Endothelial cell of umbilical vein (primary cell): Measurements from ENCODE around the gene PGAM2. TPM values are rescaled to one million over a fixed set of nuclear protein-coding genes. Genes with fewer than 3 reads are reported as not detected.

ENCODE experiments used
- BruUV-seq: library from RNA; stranded (reverse); fragments of 400-500 nt; replicated peaks from 2 replicates; lab custom pipeline; 2021; lab: Mats Ljungman, UMichigan
- CTCF ChIA-PET: fragments of 300-600, 350-600 bp; sonication (Branson Sonifier 250); formaldehyde crosslinking; loops from one replicate; lab custom pipeline; 2021; ENCODE audit warnings: antibody characterized with exemption, inconsistent platforms; lab: Charles Lee
- POLR2A ChIA-PET: fragments of 300-600, 350-600 bp; sonication (Branson Sonifier 250); formaldehyde crosslinking; loops from one replicate; lab custom pipeline; 2021; ENCODE audit warnings: antibody characterized with exemption, inconsistent platforms; lab: Charles Lee
- DNase-seq: peaks from one replicate; pipeline ENCODE4 v3.0.0-alpha.2; 2011; ENCODE audit warnings: low read depth, low spot score
- FAIRE-seq: peaks from 2 replicates; lab custom pipeline; 2011; peaks lifted over from hg19 to GRCh38; lab: Jason Lieb, UNC
- H2AFZ ChIP-seq: 2 replicates; pipeline ENCODE4 v1.6.0; 2012; ENCODE audit warnings: low read depth, low read length, control low read depth, inconsistent platforms
- H3K27ac ChIP-seq: 2 replicates; pipeline ENCODE4 v1.5.1; 2011; ENCODE audit warnings: low read depth, mild to moderate bottlenecking, control low read depth, low read length, moderate library complexity; ENCODE audit not compliant: insufficient read depth
- H3K27me3 ChIP-seq, 2 experiments: 2 replicates each; pipeline versions ENCODE4 v1.6.0 to v1.6.1; 2011; ENCODE audit warnings: low read length in 2 of 2, mixed read lengths in 1 of 2; ENCODE audit not compliant: control insufficient read depth in 2 of 2, insufficient read depth in 2 of 2
- H3K36me3 ChIP-seq, 2 experiments: 2 replicates in 1 of 2; 3 replicates in 1 of 2; pipeline ENCODE4 v1.5.1; 2011; ENCODE audit warnings: low read length in 2 of 2, mild to moderate bottlenecking in 1 of 2, moderate library complexity in 1 of 2; ENCODE audit not compliant: control insufficient read depth in 2 of 2, insufficient read depth in 2 of 2; ENCODE audit errors: extremely low read depth in 1 of 2
- H3K4me1 ChIP-seq: 3 replicates; pipeline ENCODE4 v1.5.1; 2011; ENCODE audit warnings: mild to moderate bottlenecking, low read length; ENCODE audit not compliant: control insufficient read depth, insufficient read depth; ENCODE audit errors: extremely low read depth
- H3K4me2 ChIP-seq: 2 replicates; pipeline ENCODE4 v1.6.1; 2011; ENCODE audit warnings: low read length, control low read depth, mixed read lengths; ENCODE audit not compliant: insufficient read depth
- H3K4me3 ChIP-seq, 3 experiments: fragments of 200-600 bp in 1 of 3; sonication (generic), shearing (Covaris generic) in 1 of 3; replicated peaks in 1 of 3; 2 replicates each; pipeline ENCODE4 v1.5.1; 2011 to 2016; ENCODE audit warnings: control low read depth in 3 of 3, low read length in 3 of 3, mild to moderate bottlenecking in 2 of 3, inconsistent platforms in 1 of 3, low read depth in 1 of 3, moderate library complexity in 1 of 3; ENCODE audit not compliant: insufficient read depth in 1 of 3
- H3K79me2 ChIP-seq: 2 replicates; pipeline ENCODE4 v1.6.0; 2012; ENCODE audit warnings: low read length, inconsistent platforms; ENCODE audit not compliant: control insufficient read depth, insufficient read depth
- H3K9ac ChIP-seq: replicated peaks from 2 replicates; pipeline ENCODE3; 2011; ENCODE audit warnings: low read length, control low read depth; ENCODE audit not compliant: insufficient read depth; ENCODE audit errors: extremely low read depth
- H3K9me1 ChIP-seq: replicated peaks from 3 replicates; pipeline ENCODE4 v1.6.0; 2011; ENCODE audit warnings: mild to moderate bottlenecking, low read length; ENCODE audit not compliant: control insufficient read depth, insufficient read depth; ENCODE audit errors: extremely low read depth
- H3K9me3 ChIP-seq: replicated peaks from 2 replicates; pipeline ENCODE4 v1.5.1; 2012; ENCODE audit warnings: low read length, inconsistent platforms; ENCODE audit not compliant: control insufficient read depth, insufficient read depth
- H4K20me1 ChIP-seq: replicated peaks from 2 replicates; pipeline ENCODE3; 2011; ENCODE audit warnings: mild to moderate bottlenecking, low read length; ENCODE audit not compliant: control insufficient read depth, insufficient read depth; ENCODE audit errors: extremely low read depth
- EZH2 ChIP-seq: IDR thresholded peaks from 2 replicates; pipeline ENCODE4 v1.6.1; 2012; ENCODE audit warnings: borderline replicate concordance, low read depth, mild to moderate bottlenecking, moderate library complexity, low read length, inconsistent platforms; ENCODE audit not compliant: severe bottlenecking
- FOS ChIP-seq: IDR thresholded peaks from 2 replicates; pipeline ENCODE4 v1.6.1; 2011; ENCODE audit warnings: mild to moderate bottlenecking, low read length, moderate library complexity, borderline replicate concordance; ENCODE audit not compliant: insufficient read depth
- GATA2 ChIP-seq: IDR thresholded peaks from 2 replicates; pipeline ENCODE4 v1.7.0; 2011; ENCODE audit warnings: low read depth, mild to moderate bottlenecking, moderate library complexity, mixed read lengths, low read length; ENCODE audit not compliant: insufficient read length, insufficient read depth
- JUN ChIP-seq: IDR thresholded peaks from 2 replicates; pipeline ENCODE4 v1.6.1; 2011; ENCODE audit warnings: borderline replicate concordance, low read depth; ENCODE audit not compliant: insufficient read length, insufficient read depth
- MYC ChIP-seq: IDR thresholded peaks from one replicate; pipeline ENCODE4 v1.6.1; 2011; ENCODE audit warnings: mild to moderate bottlenecking, low read depth, low read length
- POLR2A ChIP-seq: IDR thresholded peaks from 2 replicates; pipeline ENCODE4 v1.6.1; 2012; ENCODE audit warnings: low read depth, mild to moderate bottlenecking, control low read depth, low read length
- POLR2AphosphoS5 ChIP-seq: IDR thresholded peaks from 2 replicates; pipeline ENCODE4 v1.6.1; 2012; ENCODE audit warnings: low read depth, mild to moderate bottlenecking, control low read depth, low read length, moderate library complexity; ENCODE audit not compliant: insufficient read depth
- dilution Hi-C: fragments of 300-500 bp; cut with MboI; formaldehyde crosslinking; loops from one replicate; pipeline ENCODE4 v1.15.0; 2019; ENCODE audit warnings: low sequenced_read_pairs; ENCODE audit not compliant: extremely low pct_ligation_motif_present
- intact Hi-C: fragments of 100-400 bp; cut with micrococcal nuclease; formaldehyde crosslinking; loops from one replicate; pipeline ENCODE4 v1.10.0; 2022
- polyA plus RNA-seq, 4 experiments: library from polyadenylated mRNA; depleted of rRNA in 3 of 4; stranded (reverse) in 3 of 4; unstranded in 1 of 4; fragments of >200 nt; gene quantifications; 2 replicates each; pipeline versions ENCODE4 v1.2.1 to v1.2.3, GENCODE V29; 2011 to 2012; ENCODE audit warnings: missing spikeins in 1 of 4
- total RNA-seq: library from RNA; stranded (reverse); gene quantifications from 2 replicates; pipeline ENCODE4 v1.2.3, GENCODE V29; 2021
- TF ChIP-seq, protein P1 (sequence below): IDR thresholded peaks from 2 replicates; pipeline ENCODE4 v1.6.1; 2011; ENCODE audit not compliant: insufficient read depth, insufficient read length
- TF ChIP-seq, protein P2 (sequence below), 2 donors: IDR thresholded peaks; 1 replicate in 1 of 2; 2 replicates in 1 of 2; pipeline ENCODE4 v1.5.1; 2011; ENCODE audit warnings: low read length in 2 of 2, mild to moderate bottlenecking in 2 of 2, moderate library complexity in 2 of 2, control low read depth in 1 of 2, inconsistent platforms in 1 of 2, low read depth in 1 of 2; ENCODE audit not compliant: insufficient read depth in 1 of 2; ENCODE audit errors: extremely low read depth in 1 of 2

The PGAM2 gene
- total and polyA plus RNA-seq, 2 donors (not counting 3 experiments of a cell fraction or from before 2014, with no cell fraction given) = 0.19 TPM; not detected in 1

- Histone ChIP-seq H3K9ac (no peak overlapping the region), H3K36me3 (peaks cover 0 to 21% of the 10 kb centered on the region in 2 experiments), H3K9me1 (no peaks in the 10 kb centered on the region), H3K4me1 (peaks cover 4% of the 10 kb centered on the region), H3K79me2 (no peaks in the 10 kb centered on the region), H3K4me3 (no peak overlapping the region), H3K27me3 (no peaks in the 10 kb centered on the region), H2AFZ (no peak overlapping the region), H3K27ac (no peak overlapping the region), H4K20me1 (no peaks in the 10 kb centered on the region), H3K4me2 (no peak overlapping the region), H3K9me3 (no peaks in the 10 kb centered on the region)
- CTCF ChIA-PET = interaction anchor here (1.2 to 1.8 kb wide), 2 partner anchors 8 to 44 kb away, joined by 3 to 8 read pairs; no protein-coding TSS in a partner anchor
- intact Hi-C loops (no loop called here), dilution Hi-C loops (no loop called here)
- BruUV-seq = no TSS peak
- no peak for TF ChIP-seq FOS
- TF ChIP-seq EZH2 = no peak
- no peak for TF ChIP-seq GATA2
- TF ChIP-seq, protein P1, sequence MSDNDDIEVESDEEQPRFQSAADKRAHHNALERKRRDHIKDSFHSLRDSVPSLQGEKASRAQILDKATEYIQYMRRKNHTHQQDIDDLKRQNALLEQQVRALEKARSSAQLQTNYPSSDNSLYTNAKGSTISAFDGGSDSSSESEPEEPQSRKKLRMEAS = no peak
- no peak for TF ChIP-seq MYC
- no peak for TF ChIP-seq JUN
- no peak for TF ChIP-seq POLR2A
- TF ChIP-seq POLR2AphosphoS5 = no peak
- TF ChIP-seq, protein P2, sequence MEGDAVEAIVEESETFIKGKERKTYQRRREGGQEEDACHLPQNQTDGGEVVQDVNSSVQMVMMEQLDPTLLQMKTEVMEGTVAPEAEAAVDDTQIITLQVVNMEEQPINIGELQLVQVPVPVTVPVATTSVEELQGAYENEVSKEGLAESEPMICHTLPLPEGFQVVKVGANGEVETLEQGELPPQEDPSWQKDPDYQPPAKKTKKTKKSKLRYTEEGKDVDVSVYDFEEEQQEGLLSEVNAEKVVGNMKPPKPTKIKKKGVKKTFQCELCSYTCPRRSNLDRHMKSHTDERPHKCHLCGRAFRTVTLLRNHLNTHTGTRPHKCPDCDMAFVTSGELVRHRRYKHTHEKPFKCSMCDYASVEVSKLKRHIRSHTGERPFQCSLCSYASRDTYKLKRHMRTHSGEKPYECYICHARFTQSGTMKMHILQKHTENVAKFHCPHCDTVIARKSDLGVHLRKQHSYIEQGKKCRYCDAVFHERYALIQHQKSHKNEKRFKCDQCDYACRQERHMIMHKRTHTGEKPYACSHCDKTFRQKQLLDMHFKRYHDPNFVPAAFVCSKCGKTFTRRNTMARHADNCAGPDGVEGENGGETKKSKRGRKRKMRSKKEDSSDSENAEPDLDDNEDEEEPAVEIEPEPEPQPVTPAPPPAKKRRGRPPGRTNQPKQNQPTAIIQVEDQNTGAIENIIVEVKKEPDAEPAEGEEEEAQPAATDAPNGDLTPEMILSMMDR (IDR thresholded peaks at IDR 0.05; ENCODE audit: extremely low read depth in 1 of 2, insufficient read depth in 1 of 2, low read depth in 1 of 2, low read length in 2 of 2) = no peak
- DNase-seq (no peak), FAIRE-seq (no peak)
- POLR2A ChIA-PET = no interaction called here
Observed at GRCh38 chr7:44080118-44080517, 14.8 kb upstream of the PGAM2 start.
